CD4-positive, alpha-beta T cell treated with Interleukin-1 beta for 1 hour (primary cell): Measurements from ENCODE around the gene SYCP2.
"Not testable (repeated sequence)": the region's sequence is repeated elsewhere in the genome, so short reads cannot be mapped to it uniquely, and the experiment has no call there.

Experiments
- DNase-seq, 2 donors: peaks; one replicate each; pipeline ENCODE4 v3.0.0-alpha.2; 2020 to 2022

Gene SYCP2

DNA sequence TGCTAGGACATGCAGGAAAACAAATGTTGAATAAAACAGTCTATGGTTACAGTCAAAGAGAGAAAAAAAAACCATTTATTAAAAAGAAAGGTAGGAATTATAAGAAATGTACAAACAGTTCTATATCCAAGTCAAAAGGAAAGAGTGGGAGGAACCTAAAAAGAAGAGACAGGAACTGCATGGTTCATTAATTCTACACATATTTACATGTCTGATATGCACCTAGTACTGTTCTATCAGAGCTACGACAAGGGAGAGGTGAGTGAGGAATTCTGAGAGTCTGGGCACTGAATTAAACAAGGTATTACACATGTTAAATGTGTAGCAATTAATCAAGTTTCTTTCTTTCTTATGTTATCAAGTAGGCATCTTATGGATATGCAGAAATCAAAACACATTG lies 41.9 kb downstream of the SYCP2 start:
- no peak for DNase-seq

- DNase-seq = not testable (repeated sequence)
Observed at GRCh38 chr20:59890035-59890434, 43.4 kb downstream of the SYCP2 start.

DNA sequence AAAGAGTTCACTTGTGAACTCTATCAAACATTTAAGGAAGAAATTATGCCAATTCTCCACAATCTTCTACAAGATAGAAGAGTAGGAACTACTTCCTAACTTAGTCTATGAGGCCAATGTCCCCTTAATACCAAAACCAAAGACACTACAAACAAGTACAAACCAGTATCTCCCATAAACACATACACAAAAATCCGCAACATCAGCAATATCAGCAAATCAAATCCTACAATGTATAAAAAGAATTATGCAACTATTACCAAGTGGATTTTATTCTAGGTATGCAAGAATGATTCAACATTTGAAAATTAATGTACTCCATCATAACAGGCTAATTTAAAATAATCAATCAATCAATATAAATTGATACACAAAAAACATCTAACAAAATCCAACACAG lies 45.4 kb downstream of the SYCP2 start:
- no peak for DNase-seq

DNA sequence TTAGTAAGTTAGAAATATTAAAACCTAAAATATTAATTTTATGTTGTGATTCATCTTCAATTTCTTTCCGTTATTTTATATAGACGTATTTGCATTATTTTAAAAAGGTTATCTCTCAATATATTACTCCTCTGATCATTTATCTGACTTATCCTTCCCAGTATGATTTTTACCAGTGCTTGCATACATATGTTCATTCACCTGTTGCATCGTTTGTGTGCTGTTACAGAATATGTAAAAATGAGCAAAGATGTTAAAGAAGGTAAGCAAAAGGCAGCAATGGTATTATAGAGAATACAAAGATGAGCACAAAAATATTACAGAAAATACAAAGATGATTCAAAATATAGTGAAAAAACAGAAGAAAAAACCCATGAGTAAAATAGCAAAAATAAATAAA lies 48.9 kb downstream of the SYCP2 start:
- no peak for DNase-seq

GRCh38 chr20:59880198-59880597 lies 53.2 kb downstream of the SYCP2 start:
- DNase-seq = no peak

DNA sequence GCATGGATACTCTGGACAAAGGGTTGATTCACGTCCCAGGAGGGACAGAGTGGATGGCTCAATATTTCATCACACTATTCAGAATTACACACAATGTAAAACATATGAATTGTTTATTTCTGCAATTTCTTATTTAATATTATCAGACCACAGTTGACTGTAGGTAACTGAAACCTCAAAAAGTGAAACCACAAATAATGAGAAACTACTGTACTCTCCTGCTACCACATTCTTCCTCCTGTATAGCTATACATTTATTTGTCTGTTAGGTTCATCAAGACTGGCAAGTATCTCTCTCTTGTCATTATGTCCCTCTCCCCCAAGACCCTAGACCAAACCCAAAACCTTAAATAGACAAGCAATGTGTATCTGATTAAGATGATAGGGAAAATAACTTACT lies 60.0 kb downstream of the SYCP2 start:
- no peak for DNase-seq

GRCh38 chr20:59871096-59871495 lies 62.3 kb downstream of the SYCP2 start:
- no peak for DNase-seq

DNA sequence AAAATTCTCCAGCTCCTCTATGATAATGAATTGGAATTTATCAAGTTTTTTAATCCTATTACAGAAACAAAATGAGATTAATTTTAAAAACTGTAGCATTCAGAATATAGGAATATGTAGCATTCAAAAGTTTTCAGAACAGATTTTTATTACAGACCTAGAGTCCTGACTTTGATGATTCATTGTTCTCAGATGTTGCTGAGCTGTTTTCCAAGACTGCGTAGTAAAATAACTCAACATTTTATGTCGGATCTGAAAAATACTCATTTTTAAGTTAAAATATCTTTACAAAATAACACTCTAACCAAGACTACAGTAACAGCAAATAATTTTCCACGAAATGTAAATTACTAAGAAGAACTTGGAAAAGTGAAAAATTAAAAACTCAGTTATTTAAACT lies 67.1 kb downstream of the SYCP2 start:
- no peak for DNase-seq

DNA sequence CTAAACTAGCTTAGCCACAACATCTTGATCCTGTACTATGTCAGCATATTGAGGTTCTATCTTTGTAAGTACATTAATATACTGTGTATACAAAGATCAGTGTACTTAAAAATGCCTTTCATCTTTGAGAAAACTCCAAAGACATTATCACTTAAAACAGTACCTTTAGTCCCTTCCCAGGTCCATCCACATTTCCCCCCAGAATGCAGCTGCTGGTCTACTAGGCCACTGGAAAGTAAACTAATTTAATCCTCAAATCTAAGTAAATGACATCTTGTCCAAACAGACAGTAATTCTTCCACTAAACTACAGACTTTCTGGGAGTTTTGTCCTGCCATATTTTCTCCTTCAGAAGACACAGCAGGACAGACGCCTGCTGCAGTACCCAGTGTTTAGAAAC lies 68.7 kb downstream of the SYCP2 start:
- DNase-seq = no peak

GRCh38 chr20:59863058-59863457 lies 70.4 kb downstream of the SYCP2 start:
- DNase-seq = no peak

DNA sequence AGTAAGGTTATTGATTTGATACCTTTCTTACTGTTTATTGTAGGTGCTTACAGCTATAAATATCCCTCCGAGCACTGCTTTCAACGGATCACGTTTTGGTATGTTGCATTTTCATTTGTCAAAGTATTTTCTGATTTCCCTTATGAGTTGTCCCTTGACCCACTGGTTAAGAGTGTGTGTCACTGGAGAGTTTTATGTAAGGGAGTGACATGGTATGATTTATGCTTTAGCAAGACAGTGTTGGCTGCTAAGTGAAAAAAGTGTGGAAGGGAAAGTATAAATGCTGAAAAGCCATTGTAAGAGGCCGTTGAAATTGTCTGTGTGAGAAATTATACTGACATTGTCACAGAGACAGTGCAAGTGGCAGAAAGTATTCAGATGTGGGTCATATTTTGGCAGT lies 72.0 kb downstream of the SYCP2 start:
- DNase-seq = no peak

- no peak for DNase-seq
Observed at GRCh38 chr20:59858425-59858824, 75.0 kb downstream of the SYCP2 start.

- DNase-seq = no peak
Observed at GRCh38 chr20:59857966-59858365, 75.5 kb downstream of the SYCP2 start.

GRCh38 chr20:59856941-59857340 lies 76.5 kb downstream of the SYCP2 start:
- DNase-seq = not testable (repeated sequence)

DNA sequence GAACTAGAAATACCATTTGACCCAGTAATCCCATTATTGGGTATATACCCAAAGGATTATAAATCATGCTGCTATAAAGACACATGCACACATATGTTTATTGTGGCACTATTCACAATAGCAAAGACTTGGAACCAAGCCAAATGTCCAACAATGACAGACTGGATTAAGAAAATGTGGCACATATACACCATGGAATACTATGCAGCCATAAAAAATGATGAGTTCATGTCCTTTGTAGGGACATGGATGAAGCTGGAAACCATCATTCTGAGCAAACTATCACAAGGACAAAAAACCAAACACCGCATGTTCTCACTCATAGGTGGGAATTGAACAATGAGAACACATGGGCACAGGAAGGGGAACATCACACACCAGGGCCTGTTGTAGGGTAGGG lies 76.9 kb downstream of the SYCP2 start:
- DNase-seq = not testable (repeated sequence)

GRCh38 chr20:59850018-59850641 lies 83.3 kb downstream of the SYCP2 start:
- peak in 1 of 2 donors; percentile 1 for DNase-seq

- no peak for DNase-seq
Observed at GRCh38 chr20:59848182-59848581, 85.3 kb downstream of the SYCP2 start.

GRCh38 chr20:59845472-59845871 lies 88.0 kb downstream of the SYCP2 start:
- DNase-seq = no peak

- no peak for DNase-seq
Observed at GRCh38 chr20:59839400-59839799, 94.0 kb downstream of the SYCP2 start.

GRCh38 chr20:59837623-59838394 lies 95.6 kb downstream of the SYCP2 start:
- DNase-seq = no peak

DNA sequence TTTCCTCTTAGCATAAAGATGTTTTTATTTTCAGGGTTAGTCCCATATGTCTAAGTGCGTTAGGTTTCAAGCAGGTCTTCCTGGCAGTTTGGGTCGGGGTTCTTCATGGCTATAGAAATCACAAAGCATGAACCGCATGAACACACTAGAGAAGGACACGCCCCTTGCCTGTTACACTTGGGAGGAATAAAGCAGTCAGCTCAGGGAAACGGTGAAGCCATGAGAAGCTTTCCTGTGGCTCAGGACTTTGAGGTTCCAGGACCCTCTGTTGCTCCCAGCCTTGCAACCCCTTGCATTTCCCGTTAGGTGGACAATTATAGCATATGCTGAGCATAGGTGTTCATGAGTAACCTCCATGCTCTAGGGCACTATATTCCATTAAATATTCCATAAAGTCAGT lies 96.7 kb downstream of the SYCP2 start:
- no peak for DNase-seq

GRCh38 chr20:59835448-59836395 lies 97.7 kb downstream of the SYCP2 start:
- DNase-seq = no peak

- no peak for DNase-seq
Observed at GRCh38 chr20:59835057-59835447, 98.4 kb downstream of the SYCP2 start.
